ENCODE results near the gene PSME2.

Gene PSME2

GRCh38 chr14:24146453-24146977, at the start of gene PSME2:
Gene PSME2, minus strand, starts transcription at chr14:24146610. Its CDS starts 29 bp downstream, at chr14:24146581.
- no peak; the same call in 1 of the 2 replicates for TF ChIP-seq MYC (IDR thresholded peaks at IDR 0.05; ENCODE audit: low read depth, low read length)
- TF ChIP-seq CTCF (IDR thresholded peaks at IDR 0.05; ENCODE audit: low read depth, low read length), result no peak
- TF ChIP-seq POLR2A (IDR thresholded peaks at IDR 0.05; ENCODE audit: extremely low read depth, insufficient read length), result peak; percentile 54
- TF ChIP-seq MAX (IDR thresholded peaks at IDR 0.05; ENCODE audit: low read depth, low read length), result peak; percentile 64
- H3K4me3 ChIP-seq (ENCODE audit: low read depth, low read length), result peak within 1 kb of the TSS; percentile 99
- DNase-seq (ENCODE audit: low read depth), result peak; percentile 99

GRCh38 chr14:24195186-24196070, 49.0 kb upstream of the PSME2 start, which contains the start of gene TM9SF1:
Gene TM9SF1, minus strand, starts transcription at chr14:24195441. Its CDS starts 422 bp downstream, at chr14:24195019.
- TF ChIP-seq CTCF (IDR thresholded peaks at IDR 0.05; ENCODE audit: low read depth, low read length) (no peak), MAX (IDR thresholded peaks at IDR 0.05; ENCODE audit: low read depth, low read length) (peak; percentile 15), MYC (IDR thresholded peaks at IDR 0.05; ENCODE audit: low read depth, low read length) (peak; percentile 61), POLR2A (IDR thresholded peaks at IDR 0.05; ENCODE audit: extremely low read depth, insufficient read length) (peak; percentile 66)
- peak within 1 kb of the TSS; percentile 89 for H3K4me3 ChIP-seq (ENCODE audit: low read depth, low read length)
- DNase-seq (ENCODE audit: low read depth), result peak; percentile 96

- TF ChIP-seq POLR2A (IDR thresholded peaks at IDR 0.05; ENCODE audit: extremely low read depth, insufficient read length) (no peak), MAX (IDR thresholded peaks at IDR 0.05; ENCODE audit: low read depth, low read length) (no peak), MYC (IDR thresholded peaks at IDR 0.05; ENCODE audit: low read depth, low read length) (no peak), CTCF (IDR thresholded peaks at IDR 0.05; ENCODE audit: low read depth, low read length) (no peak)
- H3K4me3 ChIP-seq (ENCODE audit: low read depth, low read length), result peak overlapping the region; percentile 89
- no peak for DNase-seq (ENCODE audit: low read depth)
Observed at GRCh38 chr14:24194873-24195185, 48.4 kb upstream of the PSME2 start.

- TF ChIP-seq MYC (IDR thresholded peaks at IDR 0.05; ENCODE audit: low read depth, low read length), result no peak
- TF ChIP-seq CTCF (IDR thresholded peaks at IDR 0.05; ENCODE audit: low read depth, low read length), result no peak
- TF ChIP-seq POLR2A (IDR thresholded peaks at IDR 0.05; ENCODE audit: extremely low read depth, insufficient read length), result no peak
- TF ChIP-seq MAX (IDR thresholded peaks at IDR 0.05; ENCODE audit: low read depth, low read length), result no peak
- peak overlapping the region; percentile 89 for H3K4me3 ChIP-seq (ENCODE audit: low read depth, low read length)
- no peak for DNase-seq (ENCODE audit: low read depth)
Observed at GRCh38 chr14:24194186-24194872, 47.9 kb upstream of the PSME2 start.

- no peak for TF ChIP-seq MAX (IDR thresholded peaks at IDR 0.05; ENCODE audit: low read depth, low read length)
- TF ChIP-seq MYC (IDR thresholded peaks at IDR 0.05; ENCODE audit: low read depth, low read length), result no peak
- TF ChIP-seq CTCF (IDR thresholded peaks at IDR 0.05; ENCODE audit: low read depth, low read length), result no peak
- TF ChIP-seq POLR2A (IDR thresholded peaks at IDR 0.05; ENCODE audit: extremely low read depth, insufficient read length), result no peak
- DNase-seq (ENCODE audit: low read depth), result no peak
- no peak overlapping the region for H3K4me3 ChIP-seq (ENCODE audit: low read depth, low read length)
Observed at GRCh38 chr14:24192933-24193332, 46.5 kb upstream of the PSME2 start.

Data from NB4 (cell line).